ENCODE results near the gene RNU4-1. TPM values are rescaled to one million over a fixed set of nuclear protein-coding genes. Genes with fewer than 3 reads are reported as not detected.
"Not testable (repeated sequence)": the region's sequence is repeated elsewhere in the genome, so short reads cannot be mapped to it uniquely, and the experiment has no call there.

The RNU4-1 gene
- total RNA-seq: under 0.01 TPM in 2 replicates

- DNase-seq (ENCODE audit: low read depth in 2 of 2): peak; percentile 85 to 86
These were observed at the start of gene RNU4-1 for GRCh38 chr12:120292661-120293531. RNU4-1 (minus strand) TSS chr12:120293237.

- no peak for DNase-seq (ENCODE audit: low read depth in 2 of 2)
These were observed 49.4 kb upstream of the RNU4-1 start for GRCh38 chr12:120342175-120343038.

GRCh38 chr12:120339256-120339655 is 46.2 kb upstream of the RNU4-1 start:
- DNase-seq (ENCODE audit: low read depth in 2 of 2): no peak

- DNase-seq (ENCODE audit: low read depth in 2 of 2): no peak
These were observed 44.7 kb upstream of the RNU4-1 start for GRCh38 chr12:120337730-120338129.

GRCh38 chr12:120336392-120336791 is 43.4 kb upstream of the RNU4-1 start:
- DNase-seq (ENCODE audit: low read depth in 2 of 2): not testable (repeated sequence)

- DNase-seq (ENCODE audit: low read depth in 2 of 2): peak in 1 of 2 donors; percentile 38
These were observed 42.4 kb upstream of the RNU4-1 start for GRCh38 chr12:120335447-120335846.

- no peak for DNase-seq (ENCODE audit: low read depth in 2 of 2)
These were observed 39.5 kb upstream of the RNU4-1 start for GRCh38 chr12:120332523-120332922.

- no peak for DNase-seq (ENCODE audit: low read depth in 2 of 2)
These were observed 39.0 kb upstream of the RNU4-1 start for GRCh38 chr12:120332041-120332440.

GRCh38 chr12:120331390-120331789 is 38.4 kb upstream of the RNU4-1 start:
- DNase-seq (ENCODE audit: low read depth in 2 of 2): no peak

GRCh38 chr12:120328228-120328627 is 35.2 kb upstream of the RNU4-1 start:
- no peak for DNase-seq (ENCODE audit: low read depth in 2 of 2)

- no peak for DNase-seq (ENCODE audit: low read depth in 2 of 2)
These were observed 34.6 kb upstream of the RNU4-1 start, which contains the start of gene PLA2G1B for GRCh38 chr12:120327593-120327992. PLA2G1B (minus strand) TSS chr12:120327779; CDS start chr12:120327753, 26 bp downstream.

- no peak for DNase-seq (ENCODE audit: low read depth in 2 of 2)
These were observed 31.9 kb upstream of the RNU4-1 start for GRCh38 chr12:120324841-120325417.

- DNase-seq (ENCODE audit: low read depth in 2 of 2): no peak
These were observed 30.7 kb upstream of the RNU4-1 start for GRCh38 chr12:120323772-120324171.

GRCh38 chr12:120321382-120322202 is 28.6 kb upstream of the RNU4-1 start:
- no peak for DNase-seq (ENCODE audit: low read depth in 2 of 2)

- DNase-seq (ENCODE audit: low read depth in 2 of 2): peak; percentile 97 to 100
These were observed 24.4 kb upstream of the RNU4-1 start for GRCh38 chr12:120317224-120318105.

GRCh38 chr12:120316798-120317223 is 23.8 kb upstream of the RNU4-1 start:
- no peak for DNase-seq (ENCODE audit: low read depth in 2 of 2)

GRCh38 chr12:120314220-120314619 is 21.2 kb upstream of the RNU4-1 start:
- peak in 1 of 2 donors; percentile 17 for DNase-seq (ENCODE audit: low read depth in 2 of 2)

- peak; percentile 92 to 97 for DNase-seq (ENCODE audit: low read depth in 2 of 2)
These were observed 9.2 kb upstream of the RNU4-1 start, which contains the start of gene SIRT4 for GRCh38 chr12:120301962-120302815. SIRT4 (plus strand) TSS chr12:120302321; CDS start chr12:120303562, 1,241 bp downstream.

- DNase-seq (ENCODE audit: low read depth in 2 of 2): no peak
These were observed 701 bp downstream of the RNU4-1 start for GRCh38 chr12:120292411-120292660.
